Gastrocnemius medialis (tissue), 4 donors: Measurements from ENCODE around the gene FTH1. TPM values are rescaled to one million over a fixed set of nuclear protein-coding genes. Genes with fewer than 3 reads are reported as not detected.

Source experiments
- ATAC-seq, 2 donors: fragments of 150-250 bp; one replicate each; pipeline ENCODE4 v1.9.1; 2016
- DNase-seq, 2 donors: peaks; one replicate each; pipeline ENCODE4 v3.0.0-alpha.2; 2019
- H3K27ac ChIP-seq, 4 donors: fragments of 200-600 bp; sonication (generic); 1 replicate in 1 of 4; 2 replicates in 3 of 4; pipeline ENCODE4 v1.5.1; 2016 to 2018; ENCODE audit warnings: mild to moderate bottlenecking in 2 of 4, moderate library complexity in 1 of 4
- H3K27me3 ChIP-seq, 3 donors: fragments of 200-600 bp; sonication (generic) in 2 of 3; 1 replicate in 1 of 3; 2 replicates in 2 of 3; pipeline versions ENCODE4 v1.5.1 to v1.6.0; 2016 to 2019; ENCODE audit warnings: mild to moderate bottlenecking in 1 of 3, moderate library complexity in 1 of 3
- H3K36me3 ChIP-seq, 2 donors: fragments of 200-600 bp; sonication (generic) in 1 of 2; one replicate each; pipeline ENCODE4 v1.5.1; 2017 to 2018
- H3K4me1 ChIP-seq, 2 donors: fragments of 200-600 bp; sonication (generic) in 1 of 2; one replicate each; pipeline ENCODE4 v1.5.1; 2016 to 2017; ENCODE audit warnings: mild to moderate bottlenecking in 2 of 2
- H3K4me3 ChIP-seq, 4 donors: fragments of 200-600 bp; sonication (generic) in 3 of 4; 1 replicate in 1 of 4; 2 replicates in 3 of 4; pipeline ENCODE4 v1.5.1; 2016 to 2019; ENCODE audit warnings: mild to moderate bottlenecking in 2 of 4
- H3K9me3 ChIP-seq, 3 donors: fragments of 200-600 bp; sonication (generic) in 2 of 3; 1 replicate in 1 of 3; 2 replicates in 2 of 3; pipeline ENCODE4 v1.5.1; 2016 to 2019
- CTCF ChIP-seq, 5 experiments: fragments of 450-650 bp in 3 of 5; fragments of 200-600 bp in 2 of 5; sonication (generic) in 2 of 5; IDR thresholded peaks in 4 of 5; conservative IDR thresholded peaks in 1 of 5; 1 replicate in 4 of 5; 2 replicates in 1 of 5; pipeline ENCODE4 v1.5.1; 2016 to 2019; ENCODE audit warnings: antibody characterized with exemption in 5 of 5, mild to moderate bottlenecking in 3 of 5, moderate library complexity in 3 of 5
- POLR2A ChIP-seq, 2 donors: fragments of 450-650 bp; IDR thresholded peaks; one replicate each; pipeline ENCODE4 v1.6.1; 2017; ENCODE audit warnings: antibody characterized with exemption in 2 of 2, mild to moderate bottlenecking in 2 of 2, moderate library complexity in 2 of 2
- in situ Hi-C, 4 donors: fragments of 200-750 bp; cut with MboI; loops; one replicate each; pipeline versions ENCODE4 v1.15.0 to v1.8.0; 2017; ENCODE audit warnings: low sequenced_read_pairs in 4 of 4
- intact Hi-C: fragments of 100-400 bp; cut with DNase I; formaldehyde crosslinking; loops from one replicate; pipeline ENCODE4 v1.15.1; 2023; ENCODE audit warnings: low total_unique reads
- total RNA-seq, 4 donors: library from RNA; depleted of rRNA; stranded (reverse); fragments of >200 nt; gene quantifications; one replicate each; pipeline versions ENCODE4 v1.1.0 to v1.2.3, GENCODE V29; 2016

FTH1 gene
- total RNA-seq: 1,000 to 10,000 TPM; 1,340 to 3,366 (median 1,705) TPM

- peak; percentile 52 to 63 for ATAC-seq
- H3K4me1 ChIP-seq: peaks cover 55 to 63% of the 10 kb centered on the region in 2 donors
- no peaks in the 10 kb centered on the region for H3K27me3 ChIP-seq
- peak; percentile 89 to 90 for DNase-seq
- peak; percentile 100 for TF ChIP-seq POLR2A (IDR thresholded peaks at IDR 0.05)
- no peak for TF ChIP-seq CTCF (IDR thresholded peaks at IDR 0.05 in 4 of 5, conservative IDR thresholded peaks at IDR 0.05 in 1 of 5)
- H3K4me3 ChIP-seq: peak within 1 kb of the TSS; percentile 83 to 94 (median 91)
- H3K27ac ChIP-seq: peak within 1 kb of the TSS; percentile 93 to 100 (median 99)
- H3K36me3 ChIP-seq: peaks cover 0 to 27% of the 10 kb centered on the region in 2 donors
- intact Hi-C loops: loop anchor here (1.0 to 10.0 kb wide), 3 partner anchors 76 to 273 kb away; partner anchors contain the start of genes FADS3, FEN1 and TMEM258
- H3K9me3 ChIP-seq: no peaks in the 10 kb centered on the region
- in situ Hi-C loops: no loop called here
Observed at GRCh38 chr11:61967116-61967923, at the start of gene FTH1. TSS of gene FTH1 (minus strand) at chr11:61967634. CDS start at chr11:61967425, 209 bp downstream.

- intact Hi-C loops: no loop called here
- no peak for ATAC-seq
- TF ChIP-seq CTCF (IDR thresholded peaks at IDR 0.05 in 4 of 5, conservative IDR thresholded peaks at IDR 0.05 in 1 of 5) (no peak), POLR2A (IDR thresholded peaks at IDR 0.05) (no peak)
Observed at GRCh38 chr11:62015615-62016014, 48.2 kb upstream of the FTH1 start.

GRCh38 chr11:62013537-62014476, 46.4 kb upstream of the FTH1 start:
- intact Hi-C loops: no loop called here
- Histone ChIP-seq H3K27ac (no peak overlapping the region), H3K27me3 (no peaks in the 10 kb centered on the region), H3K36me3 (no peaks in the 10 kb centered on the region), H3K9me3 (no peaks in the 10 kb centered on the region), H3K4me1 (no peaks in the 10 kb centered on the region), H3K4me3 (no peak overlapping the region)
- in situ Hi-C loops: no loop called here
- ATAC-seq: no peak
- no peak for DNase-seq
- TF ChIP-seq POLR2A (IDR thresholded peaks at IDR 0.05) (no peak), CTCF (IDR thresholded peaks at IDR 0.05 in 4 of 5, conservative IDR thresholded peaks at IDR 0.05 in 1 of 5) (no peak)

More at GRCh38 chr11:62015615-62016014, 48.2 kb upstream of the FTH1 start:
- H3K36me3 ChIP-seq: no peaks in the 10 kb centered on the region
- in situ Hi-C loops: no loop called here
- H3K4me1 ChIP-seq: no peaks in the 10 kb centered on the region
- no peaks in the 10 kb centered on the region for H3K9me3 ChIP-seq
- no peaks in the 10 kb centered on the region for H3K27me3 ChIP-seq
- no peak for DNase-seq
- H3K4me3 ChIP-seq: no peak overlapping the region
- H3K27ac ChIP-seq: no peak overlapping the region

- no peak overlapping the region for H3K4me3 ChIP-seq
- H3K9me3 ChIP-seq: no peaks in the 10 kb centered on the region
- H3K4me1 ChIP-seq: no peaks in the 10 kb centered on the region
- intact Hi-C loops (no loop called here), in situ Hi-C loops (no loop called here)
- H3K36me3 ChIP-seq: no peaks in the 10 kb centered on the region
- ATAC-seq (no peak), DNase-seq (no peak)
- no peak overlapping the region for H3K27ac ChIP-seq
- H3K27me3 ChIP-seq: no peaks in the 10 kb centered on the region
- TF ChIP-seq POLR2A (IDR thresholded peaks at IDR 0.05) (no peak), CTCF (IDR thresholded peaks at IDR 0.05 in 4 of 5, conservative IDR thresholded peaks at IDR 0.05 in 1 of 5) (no peak)
Observed at GRCh38 chr11:62012832-62013461, 45.5 kb upstream of the FTH1 start.
